HG02870 (cell line): ENCODE measurements around the gene PNPLA7.

Source experiments
- ATAC-seq: cut with Tn5 transposase; IDR thresholded peaks from one replicate; pipeline ENCODE4 v1.9.1; 2021; ENCODE audit warnings: mild to moderate bottlenecking, moderate library complexity; ENCODE audit not compliant: unreplicated experiment

PNPLA7 gene

GRCh38 chr9:137497921-137498719 lies 52.1 kb downstream of the PNPLA7 start:
- ATAC-seq = no peak

- ATAC-seq = no peak
These were observed 53.4 kb downstream of the PNPLA7 start for GRCh38 chr9:137496601-137497375.

- ATAC-seq = no peak
These were observed 55.5 kb downstream of the PNPLA7 start for GRCh38 chr9:137494550-137495351.

DNA sequence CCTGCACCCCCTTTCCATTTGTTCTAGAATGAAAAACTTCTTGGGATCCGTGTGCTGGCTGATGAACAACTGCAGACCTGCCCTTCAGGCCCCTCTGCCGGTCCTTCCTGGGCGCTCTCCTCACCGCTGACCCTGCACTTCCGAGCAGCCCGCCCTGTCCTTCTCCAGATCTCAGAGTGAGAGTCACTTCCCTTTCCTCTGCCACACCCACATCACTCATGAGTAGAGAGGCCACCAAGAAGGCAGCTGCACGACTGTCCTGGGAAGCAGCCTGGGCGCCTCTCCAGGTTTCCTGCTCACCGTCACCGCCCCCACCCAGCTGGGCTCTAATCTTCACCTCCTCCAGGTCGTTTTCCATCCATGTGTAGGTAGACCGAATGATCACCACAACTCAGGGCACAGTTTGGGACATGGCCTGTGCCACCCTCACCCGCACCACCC lies 56.1 kb downstream of the PNPLA7 start:
- ATAC-seq = no peak

- no peak for ATAC-seq
These were observed 56.7 kb downstream of the PNPLA7 start for GRCh38 chr9:137493364-137494103.

GRCh38 chr9:137492464-137493363 lies 57.5 kb downstream of the PNPLA7 start:
- no peak for ATAC-seq

DNA sequence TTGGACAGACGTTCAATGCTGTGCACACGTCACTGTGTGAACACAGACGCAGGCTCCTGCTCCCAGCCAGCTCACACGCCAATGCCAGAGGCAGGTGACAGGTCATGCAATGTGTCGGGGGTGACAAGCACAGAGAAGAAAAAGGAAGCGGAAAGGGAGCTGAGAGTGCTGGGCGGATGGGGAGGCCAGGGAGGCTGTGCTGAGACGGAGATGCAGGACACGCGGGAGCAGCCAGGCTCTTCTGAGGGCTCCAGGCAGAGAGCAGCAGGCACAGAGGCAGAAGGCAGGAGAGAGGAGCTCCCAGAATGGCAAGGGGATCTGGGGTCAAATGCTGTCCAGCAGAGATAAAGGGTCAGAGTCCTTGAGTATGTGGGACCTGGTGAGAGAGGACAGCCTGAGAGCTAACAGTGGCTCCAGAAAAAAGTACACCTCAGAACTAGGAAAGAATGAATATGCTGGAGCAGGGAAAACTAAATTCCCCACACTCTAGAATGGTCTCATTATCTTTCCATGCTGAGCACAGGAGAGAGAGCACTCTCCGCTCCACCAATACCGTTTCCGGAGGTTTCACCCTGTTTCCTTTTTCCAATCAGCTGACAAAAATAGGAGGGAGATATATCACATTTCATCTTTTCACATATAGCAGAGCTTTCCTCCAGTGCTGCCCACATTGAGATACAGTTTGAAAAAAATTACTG lies 58.3 kb downstream of the PNPLA7 start:
- no peak for ATAC-seq

DNA sequence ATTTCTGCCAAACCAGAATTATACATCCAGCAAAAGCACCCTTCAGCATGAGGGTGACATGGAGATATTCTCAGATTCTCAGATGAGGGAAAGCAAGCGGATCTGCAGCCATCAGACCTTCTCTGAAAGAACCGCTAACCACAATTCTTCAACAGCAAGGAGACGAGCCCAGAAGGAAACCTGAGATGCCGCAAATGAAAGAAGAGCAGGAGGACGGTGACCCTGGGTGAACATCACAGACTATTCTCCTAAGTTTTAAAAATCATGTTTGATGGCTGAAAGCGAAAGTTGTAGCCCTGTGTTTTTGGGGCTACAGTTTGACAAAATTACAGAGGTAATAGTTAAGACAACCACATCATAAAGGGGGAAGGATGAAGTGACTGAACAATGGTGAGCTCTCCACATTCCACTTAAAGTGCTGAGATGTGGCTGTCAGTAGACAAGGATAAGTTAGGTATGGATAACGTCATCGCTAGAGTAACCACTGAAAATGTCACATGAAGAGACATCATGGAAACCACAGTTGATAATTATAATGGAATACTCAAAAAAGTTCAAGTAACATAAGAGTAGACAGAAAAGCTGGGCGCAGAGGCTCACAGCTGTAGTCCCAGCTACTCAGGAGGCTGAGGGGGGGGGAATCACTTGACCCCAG lies 59.5 kb downstream of the PNPLA7 start:
- ATAC-seq = no peak

DNA sequence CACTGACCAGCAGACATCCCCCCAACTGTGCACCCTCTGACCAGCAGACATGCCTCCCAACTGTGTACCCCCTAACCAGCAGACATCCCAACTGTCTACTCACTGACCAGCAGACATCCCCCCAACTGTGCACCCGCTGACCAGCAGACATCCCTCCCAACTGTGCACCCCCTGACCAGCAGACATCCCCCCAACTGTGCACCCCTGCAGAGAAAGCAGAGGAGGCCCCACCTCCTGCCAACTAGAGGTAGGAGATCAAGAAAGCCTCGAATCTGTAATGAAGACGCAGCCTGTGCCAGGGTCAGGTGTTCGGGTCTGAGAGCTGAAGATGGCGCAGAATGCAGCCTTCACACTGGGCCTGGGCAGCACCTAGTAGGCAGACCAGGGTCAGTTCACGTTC lies 61.3 kb downstream of the PNPLA7 start:
- no peak for ATAC-seq

DNA sequence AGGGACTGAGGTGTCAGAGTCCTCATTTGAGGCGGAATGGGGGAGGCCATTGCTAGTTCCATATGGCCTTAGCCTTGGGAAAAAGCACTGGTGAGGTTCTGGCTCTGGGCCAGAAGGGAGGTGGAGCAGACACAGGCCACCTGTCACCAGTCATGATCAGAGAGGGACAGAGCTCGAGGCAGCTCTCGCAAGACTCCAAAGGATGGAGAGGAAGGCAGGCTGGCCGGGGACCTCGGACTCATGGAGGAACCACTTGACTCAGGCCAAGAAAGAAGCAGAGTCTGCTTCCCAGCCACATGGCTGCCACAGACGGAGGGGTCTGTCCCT lies 61.9 kb downstream of the PNPLA7 start:
- no peak for ATAC-seq

- no peak for ATAC-seq
These were observed 62.5 kb downstream of the PNPLA7 start for GRCh38 chr9:137487454-137488326.

DNA sequence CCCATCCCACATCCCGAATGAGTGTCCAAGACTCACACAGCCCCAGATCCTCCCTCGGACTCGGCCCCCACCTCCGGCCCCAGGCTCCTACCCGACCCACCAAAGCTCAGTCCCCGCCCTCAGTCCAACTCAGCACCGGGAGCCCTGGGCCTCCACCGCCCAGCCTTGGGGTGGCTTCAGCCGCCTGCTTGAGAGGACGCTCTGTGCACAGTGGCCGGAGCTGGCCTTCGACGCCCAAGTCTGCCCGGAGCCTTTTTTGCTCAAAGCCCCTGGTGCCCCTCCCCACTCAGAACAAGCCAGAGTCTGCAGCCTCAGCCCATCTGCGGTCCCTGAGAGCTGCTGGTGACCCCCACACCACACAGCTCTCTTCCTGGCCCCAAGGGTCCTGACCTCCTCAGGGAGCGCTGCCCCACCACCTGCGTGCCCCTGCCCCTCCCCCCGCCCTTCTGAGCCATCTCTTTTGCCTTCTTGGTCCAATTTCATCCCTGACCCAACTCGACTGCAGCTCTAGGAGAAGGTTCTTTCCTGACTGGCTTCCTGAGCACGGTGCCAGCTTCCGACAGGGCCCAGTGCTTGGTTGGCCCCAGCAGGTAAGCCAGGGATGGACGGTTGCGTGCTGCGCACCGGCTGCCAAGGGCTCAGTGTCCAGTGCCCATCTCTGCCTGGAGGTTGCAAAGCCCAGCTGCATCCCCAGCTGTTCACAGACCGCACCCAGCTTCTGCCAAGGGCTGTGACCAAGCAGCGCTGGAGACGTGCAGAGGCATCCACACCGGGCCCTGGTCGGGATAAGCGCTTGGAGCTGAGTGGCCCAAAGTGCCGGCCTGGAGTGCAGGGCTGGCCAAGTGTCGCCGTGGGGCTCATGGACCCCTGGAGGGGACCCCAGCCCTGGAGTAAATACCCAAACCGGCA lies 63.4 kb downstream of the PNPLA7 start:
- no peak for ATAC-seq

DNA sequence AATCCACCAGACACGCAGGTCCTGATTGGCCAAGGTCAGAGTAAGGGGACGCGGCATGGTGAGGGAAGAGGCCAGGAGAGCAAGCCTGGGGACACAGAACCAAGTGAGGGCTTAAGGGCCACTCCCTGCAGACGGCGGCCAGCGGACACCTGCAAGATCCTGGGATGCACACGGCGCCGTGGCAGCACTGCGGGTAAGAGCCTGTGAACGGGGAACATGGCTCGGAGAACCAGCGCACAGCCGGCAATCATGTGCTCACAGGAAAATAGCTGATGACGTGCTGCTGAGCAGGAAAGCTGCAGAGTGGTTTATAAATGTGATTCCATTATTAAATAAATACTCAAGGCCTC lies 64.1 kb downstream of the PNPLA7 start:
- no peak for ATAC-seq

DNA sequence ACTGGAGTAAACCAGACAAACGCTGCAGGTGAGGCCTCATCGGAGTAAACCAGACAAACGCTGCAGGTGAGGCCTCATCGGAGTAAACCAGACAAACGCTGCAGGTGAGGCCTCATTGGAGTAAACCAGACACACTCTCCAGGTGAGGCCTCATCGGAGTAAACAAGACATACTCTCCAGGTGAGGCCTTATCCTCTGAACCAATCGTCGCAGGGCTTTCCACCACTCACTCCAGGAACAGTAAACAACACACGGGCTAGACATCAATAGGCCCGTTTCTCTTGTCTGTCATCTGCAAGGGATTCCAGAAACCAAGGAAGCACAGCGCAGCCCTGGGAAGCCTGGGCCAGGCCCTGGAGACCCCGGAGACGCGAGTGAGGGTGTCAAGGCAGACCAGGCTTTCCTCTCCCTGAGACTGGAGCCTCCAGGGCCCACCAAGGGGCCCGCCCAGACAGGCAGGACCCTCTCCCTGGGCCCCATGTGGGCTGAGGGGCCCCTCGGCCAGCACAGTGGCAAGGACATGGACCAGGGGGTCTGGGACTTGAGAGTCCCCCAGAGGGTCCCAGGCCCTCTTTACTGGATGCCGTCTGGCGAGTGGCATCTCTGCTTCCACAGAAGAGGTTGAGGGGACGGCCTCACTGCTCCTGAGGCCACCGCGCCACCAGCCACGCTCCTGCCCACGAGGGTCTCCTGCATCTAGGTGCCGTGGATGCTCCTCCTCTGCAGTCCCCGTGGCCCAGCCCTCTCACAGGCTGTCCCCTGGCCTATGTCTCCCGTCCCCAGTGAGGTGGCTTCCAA lies 64.7 kb downstream of the PNPLA7 start:
- ATAC-seq = no peak

- no peak for ATAC-seq
These were observed 65.5 kb downstream of the PNPLA7 start for GRCh38 chr9:137484551-137485315.
